Measurements from ENCODE around the gene CPSF4. TPM values are rescaled to one million over a fixed set of nuclear protein-coding genes. Genes with fewer than 3 reads are reported as not detected.

CPSF4 gene
- 22.5 and 36.2 TPM in 2 replicates for total RNA-seq

DNA sequence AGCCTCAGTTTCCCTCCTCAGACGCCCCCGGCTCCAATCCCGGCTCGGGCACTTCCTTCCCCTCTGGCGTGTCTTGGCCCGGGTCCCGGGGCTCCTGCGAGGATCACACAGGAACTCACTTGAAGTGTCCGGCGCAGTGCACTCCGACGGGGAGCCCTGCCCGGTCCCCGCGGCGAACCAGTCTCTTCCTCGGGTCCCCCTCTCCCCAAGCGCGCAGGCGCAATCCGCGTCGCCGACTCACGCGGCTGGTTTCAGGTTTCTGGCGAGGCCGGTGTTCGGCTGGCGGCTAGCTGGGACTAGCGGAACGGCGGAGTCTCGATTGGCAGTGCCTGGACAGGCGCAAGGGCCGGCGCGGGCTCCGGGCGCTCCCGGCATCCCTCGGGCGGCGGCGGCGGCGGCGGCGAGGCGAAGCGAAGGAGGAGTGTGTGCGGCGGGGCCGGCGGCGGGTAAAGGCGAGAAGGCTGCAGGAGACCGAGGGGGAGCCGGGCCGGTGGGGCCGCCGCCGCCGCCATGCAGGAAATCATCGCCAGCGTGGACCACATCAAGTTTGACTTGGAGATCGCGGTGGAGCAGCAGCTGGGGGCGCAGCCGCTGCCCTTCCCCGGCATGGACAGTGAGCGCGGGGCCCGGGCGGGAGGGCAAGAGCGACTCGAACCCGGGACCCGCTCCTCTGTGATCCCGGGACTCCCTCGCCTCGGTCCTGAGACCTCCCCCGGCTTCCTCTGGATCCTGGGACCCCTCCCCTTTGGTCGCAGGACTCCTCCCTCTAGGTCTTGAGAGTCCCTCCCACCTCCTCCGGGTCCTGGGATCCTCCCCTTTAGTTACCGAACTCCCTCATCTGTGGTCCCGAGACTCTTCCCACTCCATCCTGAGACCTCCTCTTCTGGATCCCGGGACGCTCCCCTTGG, at the start of gene CPSF4, which contains the start of gene PTCD1:
Gene CPSF4 (plus strand): TSS at position 371 of the 908 bp plus-strand sequence. CDS start 140 bp downstream, at position 511.
Gene PTCD1 (minus strand): TSS at position 226 of the 908 bp plus-strand sequence. CDS start 3,556 bp downstream, outside the sequence.

DNA sequence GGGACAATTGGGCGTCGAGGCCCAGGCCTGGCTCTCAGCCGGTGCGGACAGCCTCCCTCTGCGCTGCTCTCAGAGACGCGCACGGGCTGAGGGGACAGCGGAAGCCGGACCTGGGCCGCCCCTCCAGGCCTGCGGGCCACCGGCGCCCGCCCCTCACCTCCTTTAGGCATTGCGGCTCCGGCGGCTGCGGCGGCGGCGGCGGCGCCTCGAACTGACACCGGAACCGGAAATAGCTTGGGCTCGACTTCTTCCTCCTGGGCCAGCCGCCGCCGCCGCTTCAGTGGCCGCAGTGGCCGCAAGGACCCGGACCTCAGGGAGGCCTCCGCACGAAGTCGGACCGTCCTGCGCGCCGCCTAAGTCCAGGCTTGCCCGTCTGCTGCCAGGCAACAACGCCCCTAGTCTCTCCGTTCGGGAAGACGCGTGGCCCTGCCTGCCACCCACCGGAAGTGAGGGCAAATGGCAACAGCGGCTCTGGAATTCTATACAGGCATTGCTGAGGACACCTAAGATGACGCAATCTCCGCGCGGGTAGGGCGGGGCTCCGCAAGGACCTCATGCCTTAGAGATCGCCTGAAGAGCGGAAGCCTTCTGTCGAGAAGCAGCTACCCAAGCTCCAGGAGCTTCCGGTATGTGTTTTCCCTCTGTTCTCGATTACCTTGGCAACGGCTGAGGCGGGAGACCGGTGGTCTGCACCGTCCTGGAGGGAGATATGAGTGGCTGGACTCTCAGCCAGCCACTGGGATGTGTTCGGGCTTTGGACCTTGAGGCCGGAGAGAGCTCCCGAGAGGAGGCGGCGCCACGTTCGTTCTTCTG, 30.2 kb upstream of the CPSF4 start, which contains the start of the genes BUD31 and PDAP1:
Gene BUD31 (plus strand): TSS at position 591 of the 813 bp plus-strand sequence. CDS start 2,124 bp downstream, outside the sequence.
Gene PDAP1 (minus strand): TSS at position 219 of the 813 bp plus-strand sequence. CDS start 49 bp downstream, at position 170.

DNA sequence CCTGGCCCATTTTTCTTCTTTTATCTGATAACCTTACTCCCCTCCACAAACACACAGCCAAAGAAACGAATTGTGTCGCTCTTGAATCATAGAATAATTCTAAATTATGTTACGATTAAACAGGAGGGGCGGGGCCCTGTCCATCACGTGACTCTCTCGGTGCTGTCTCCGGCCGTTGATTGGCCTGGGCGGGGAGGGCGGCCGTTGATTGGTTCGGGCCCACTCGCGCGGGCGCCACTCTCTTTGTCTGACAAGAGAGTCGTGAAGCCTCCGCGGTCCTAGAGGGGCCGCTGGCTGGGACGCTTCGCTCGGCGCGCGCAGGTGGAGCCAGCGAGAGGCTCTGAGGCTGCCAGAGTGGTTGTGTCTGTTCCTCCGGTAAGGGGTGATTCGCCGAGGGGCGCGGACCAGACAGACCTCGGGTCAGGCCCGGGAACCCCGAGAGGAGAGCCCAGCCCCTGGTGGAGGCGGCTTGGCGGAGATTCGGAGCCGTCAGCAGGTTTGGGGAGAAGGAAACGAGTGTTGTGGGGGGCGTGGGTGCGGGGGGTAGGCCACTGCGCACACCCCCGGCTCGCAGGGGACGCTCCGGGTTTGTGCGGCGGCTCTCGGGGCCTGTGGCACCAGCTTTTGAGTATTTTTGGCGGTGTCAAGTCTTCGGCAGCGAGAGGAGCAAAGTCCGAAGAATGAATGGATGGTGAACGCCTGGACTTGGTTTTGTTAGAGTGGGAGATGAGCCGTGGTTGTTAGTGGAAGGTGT, 34.0 kb downstream of the CPSF4 start, which contains the start of gene ZNF789:
Gene ZNF789 (plus strand): TSS at position 330 of the 754 bp plus-strand sequence. CDS start 3,567 bp downstream, outside the sequence.

DNA sequence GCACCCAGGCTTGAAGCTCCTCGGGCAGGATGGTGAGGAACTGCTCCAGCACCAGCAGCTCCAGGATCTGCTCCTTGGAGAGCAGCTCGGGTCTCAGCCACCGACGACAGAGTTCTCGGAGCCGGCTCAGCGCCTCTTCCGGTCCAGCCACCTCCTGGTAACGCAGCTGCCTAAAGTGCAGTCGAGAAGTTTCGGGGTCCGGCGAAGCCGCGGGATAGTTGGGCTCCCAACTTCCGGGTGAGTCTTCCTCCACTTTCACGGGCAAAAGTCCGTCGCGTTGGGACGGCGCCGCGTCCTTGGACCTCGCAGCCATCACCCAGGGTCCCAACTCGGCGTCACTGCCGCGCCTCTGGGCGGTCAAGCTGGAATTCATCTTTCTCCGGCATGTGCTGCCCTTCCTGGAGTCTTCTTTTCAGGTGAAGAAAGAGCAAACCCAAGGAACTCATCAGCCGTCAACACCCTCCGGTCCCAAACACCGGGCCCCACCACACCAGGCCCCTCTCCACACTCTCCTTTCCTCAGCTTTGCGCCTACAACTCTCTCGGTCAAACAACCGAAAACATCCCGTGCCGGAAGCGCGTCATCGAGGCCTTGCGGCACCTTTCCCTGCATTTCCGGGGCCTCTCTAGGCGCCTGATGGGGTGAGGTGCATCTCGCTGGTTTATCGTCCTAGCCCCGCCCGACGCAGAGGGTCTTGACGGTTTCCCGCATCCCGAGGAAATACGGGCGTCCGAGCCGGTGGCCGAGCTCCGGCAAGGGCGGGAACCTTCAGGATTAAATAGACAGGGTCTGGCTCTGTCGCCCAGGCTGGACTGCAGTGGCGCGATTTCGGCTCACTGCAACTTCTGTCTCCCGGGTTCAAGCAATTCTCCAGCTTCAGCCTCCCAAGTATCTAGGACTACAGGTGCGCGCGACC, 61.2 kb downstream of the CPSF4 start, which contains the start of gene ZNF394:
Gene ZNF394 (minus strand): TSS at position 561 of the 916 bp plus-strand sequence. CDS start 188 bp downstream, at position 373.

DNA sequence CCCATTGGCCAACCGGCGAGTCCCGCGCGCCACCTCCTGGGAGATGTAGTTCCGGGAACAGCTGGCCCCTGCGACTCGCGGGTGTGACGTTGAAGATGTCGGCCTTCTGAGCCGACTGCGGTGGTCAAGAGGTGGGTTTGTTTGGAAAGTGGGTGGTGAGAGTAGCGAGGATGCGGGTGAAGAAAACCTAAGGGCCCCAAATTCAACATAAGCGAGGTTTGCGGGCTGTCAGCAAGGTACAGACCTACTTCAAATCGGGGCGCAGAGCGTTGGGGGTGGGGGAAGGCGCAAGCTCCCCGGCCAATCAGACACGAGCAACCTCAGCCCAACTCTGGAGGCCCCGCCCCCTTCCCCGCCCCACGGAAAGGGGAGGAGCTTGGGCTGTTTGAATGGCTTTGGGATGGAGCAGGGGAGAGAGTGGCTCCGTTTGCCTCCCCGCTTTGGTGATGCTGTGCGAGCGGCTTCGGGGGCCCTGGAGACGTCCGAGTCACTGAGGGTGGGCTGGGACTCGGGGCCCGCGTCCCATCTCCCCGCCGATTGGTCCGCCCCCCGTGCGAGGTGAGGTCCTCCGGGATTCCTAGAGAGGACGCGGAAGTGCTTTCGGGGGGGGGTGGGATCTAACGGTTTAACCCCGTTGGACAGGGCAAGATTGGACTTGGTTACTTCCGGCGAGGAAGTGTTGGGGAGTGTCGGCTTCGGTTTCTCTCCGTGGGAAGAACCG, 66.0 kb downstream of the CPSF4 start, which contains the start of gene ZKSCAN5:
Gene ZKSCAN5 (plus strand): TSS at position 60 of the 721 bp plus-strand sequence. CDS start 1,383 bp downstream, outside the sequence.

Other genes starting within 250 kb of the CPSF4 start
- 0.13 TPM in 1 of 2 replicates, not detected in the other for gene KPNA7, start 230.8 kb upstream of the CPSF4 start, total RNA-seq
- 0.26 TPM in 1 of 2 replicates, not detected in the other for gene MYH16, start 166.1 kb upstream of the CPSF4 start, total RNA-seq
- 121 and 235 TPM in 2 replicates for gene ARPC1A, start 113.0 kb upstream of the CPSF4 start, total RNA-seq
- gene ARPC1B, start 64.2 kb upstream of the CPSF4 start, total RNA-seq, result 172 and 382 TPM in 2 replicates
- 97.0 and 105 TPM in 2 replicates for gene PDAP1, start 30.3 kb upstream of the CPSF4 start, total RNA-seq
- 105 and 108 TPM in 2 replicates for gene BUD31, start 30.0 kb upstream of the CPSF4 start, total RNA-seq
- 4.0 and 7.2 TPM in 2 replicates for gene PTCD1, start 145 bp upstream of the CPSF4 start, total RNA-seq
- 2,095 and 2,779 TPM in 2 replicates for gene ATP5MF, start 27.2 kb downstream of the CPSF4 start, total RNA-seq
- gene ZNF789, start 33.9 kb downstream of the CPSF4 start, total RNA-seq, result 4.4 and 5.5 TPM in 2 replicates
- gene ZNF394, start 61.3 kb downstream of the CPSF4 start, total RNA-seq, result 16.4 and 19.7 TPM in 2 replicates
- 9.3 and 12.1 TPM in 2 replicates for gene ZKSCAN5, start 65.7 kb downstream of the CPSF4 start, total RNA-seq
- gene FAM200A, start 113.2 kb downstream of the CPSF4 start, total RNA-seq, result 5.8 and 17.9 TPM in 2 replicates
- gene ZNF655, start 119.7 kb downstream of the CPSF4 start, total RNA-seq, result 29.2 and 89.8 TPM in 2 replicates
- 0.39 and 4.2 TPM in 2 replicates for gene TMEM225B, start 159.3 kb downstream of the CPSF4 start, total RNA-seq
- gene ZSCAN25, start 178.0 kb downstream of the CPSF4 start, total RNA-seq, result 5.6 and 17.0 TPM in 2 replicates
- 0.24 and 0.39 TPM in 2 replicates for gene CYP3A5, start 241.1 kb downstream of the CPSF4 start, total RNA-seq

Data from epithelial cell of alveolus of lung (primary cell).